Adrenal gland (tissue), 5 donors: ENCODE data around the gene PRPF39.

Experiments
- CTCF ChIP-seq, 6 experiments: fragments of 450-650 bp in 4 of 6; fragments of 200-600 bp in 2 of 6; sonication (generic) in 1 of 6; IDR thresholded peaks; 1 replicate in 5 of 6; 2 replicates in 1 of 6; pipeline versions ENCODE4 v1.5.1 to v1.8.0; 2016 to 2021; ENCODE audit warnings: antibody characterized with exemption in 6 of 6, mild to moderate bottlenecking in 2 of 6, moderate library complexity in 1 of 6
- POLR2A ChIP-seq, 2 donors: fragments of 450-650 bp; IDR thresholded peaks; one replicate each; pipeline ENCODE4 v1.6.1; 2017; ENCODE audit warnings: antibody characterized with exemption in 2 of 2, mild to moderate bottlenecking in 2 of 2, moderate library complexity in 1 of 2
- donor health status: DM: no; HTN: no; CAD: no.

- no peak for TF ChIP-seq POLR2A (IDR thresholded peaks at IDR 0.05)
- no peak for TF ChIP-seq CTCF (IDR thresholded peaks at IDR 0.05)
Measured at GRCh38 chr14:45096218-45096617, 12.3 kb downstream of the PRPF39 start.
